ENCODE results near the gene CAMK2B. TPM values are rescaled to one million over a fixed set of nuclear protein-coding genes. Genes with fewer than 3 reads are reported as not detected.

Gene CAMK2B
- total RNA-seq, 1 experiment from 2014 or later = not detected

DNA sequence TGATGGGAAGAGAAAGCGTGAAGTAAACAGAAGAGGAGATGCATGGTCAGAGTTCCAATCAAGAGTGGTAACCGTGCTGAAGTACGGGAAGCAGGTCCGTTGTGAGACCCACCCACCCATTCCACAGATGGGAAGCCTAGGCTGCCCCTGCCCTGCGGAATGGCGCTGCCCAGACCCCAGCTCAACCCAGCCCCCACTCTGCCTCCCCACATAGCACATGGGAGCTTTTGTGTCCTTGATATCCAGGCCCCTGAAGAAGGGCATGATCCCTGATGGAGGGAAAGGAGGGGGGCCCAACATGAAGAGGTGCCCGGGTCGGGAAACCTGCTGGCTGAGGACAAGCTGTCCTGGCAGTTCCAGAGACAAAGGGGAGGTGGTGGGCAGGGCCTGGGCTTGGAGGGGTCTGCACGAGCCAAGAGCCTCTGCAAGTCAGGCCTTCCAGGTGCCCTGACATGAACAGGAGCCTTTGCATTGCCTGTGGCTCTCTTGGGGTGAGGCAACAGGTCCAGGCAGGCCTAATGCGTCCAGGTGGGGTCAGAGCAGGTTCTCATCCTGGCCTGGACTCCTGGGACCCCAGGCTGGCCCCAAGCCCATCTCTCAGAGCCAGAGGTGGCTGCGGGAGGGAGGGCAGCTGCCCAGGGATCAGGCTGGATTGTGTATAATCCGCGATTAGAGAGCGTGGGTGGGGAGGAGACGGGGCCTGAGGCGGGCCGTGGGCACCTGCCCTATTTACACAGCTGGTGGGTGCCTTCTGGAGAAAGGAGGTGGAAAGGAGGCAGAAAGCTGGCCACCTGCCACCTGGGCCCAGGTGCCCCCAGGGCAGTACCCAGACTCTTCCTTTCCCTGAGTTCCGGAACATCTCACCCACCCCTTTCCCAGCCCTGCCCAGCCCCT, 101.1 kb downstream of the CAMK2B start:
- BruUV-seq (replicated peaks) = no TSS peak
- no peaks in the 10 kb centered on the region for H3K9me3 ChIP-seq
- no peaks in the 10 kb centered on the region for H3K27me3 ChIP-seq (replicated peaks; ENCODE audit: control insufficient read depth, insufficient read depth, low read length)

GRCh38 chr7:44223362-44224079, 101.9 kb downstream of the CAMK2B start:
- H3K9me3 Mint-ChIP-seq (ENCODE audit: unreplicated experiment) = no peaks in the 10 kb centered on the region
- no TSS peak for BruUV-seq (replicated peaks)

More for the DNA sequence above, 101.1 kb downstream of the CAMK2B start:
- H3K4me3 Mint-ChIP-seq (ENCODE audit: unreplicated experiment) = no peak overlapping the region
- Histone ChIP-seq H3K36me3 (ENCODE audit: control insufficient read depth, insufficient read depth, low read length) (no peaks in the 10 kb centered on the region), H3K4me1 (no peaks in the 10 kb centered on the region), H3K4me3 (ENCODE audit: low read depth, low read length) (no peak overlapping the region)
- POLR2A ChIA-PET = no interaction called here
- H3K4me1 Mint-ChIP-seq (ENCODE audit: low read depth, unreplicated experiment) = no peaks in the 10 kb centered on the region
- intact Hi-C loops (cut with micrococcal nuclease; ENCODE audit: unreplicated experiment) = no loop called here
- TF ChIP-seq CTCF (IDR thresholded peaks at IDR 0.05; ENCODE audit: insufficient read depth in 1 of 2, low read depth in 1 of 2, low read length in 1 of 2, severe bottlenecking in 1 of 2, unreplicated experiment in 1 of 2) = no peak
- no peaks in the 10 kb centered on the region for H3K9me3 Mint-ChIP-seq (ENCODE audit: unreplicated experiment)
- DNase-seq = no peak
- CTCF ChIA-PET = interaction anchor here (0.6 to 0.8 kb wide), 3 partner anchors 9 to 297 kb away, joined by 3 to 11 read pairs (median 5); no protein-coding TSS in a partner anchor
- no peak overlapping the region for H3K27ac Mint-ChIP-seq (ENCODE audit: unreplicated experiment)
- no peaks in the 10 kb centered on the region for H3K36me3 Mint-ChIP-seq (ENCODE audit: insufficient read depth, unreplicated experiment)
- peaks cover 16% of the 10 kb centered on the region for H3K27me3 Mint-ChIP-seq (ENCODE audit: insufficient read depth, unreplicated experiment)

More at GRCh38 chr7:44223362-44224079, 101.9 kb downstream of the CAMK2B start:
- ChIA-PET POLR2A (no interaction called here), CTCF (no interaction called here)
- no peaks in the 10 kb centered on the region for H3K27me3 ChIP-seq (replicated peaks; ENCODE audit: control insufficient read depth, insufficient read depth, low read length)
- Mint-ChIP-seq H3K4me1 (ENCODE audit: low read depth, unreplicated experiment) (no peaks in the 10 kb centered on the region), H3K27ac (ENCODE audit: unreplicated experiment) (no peak overlapping the region), H3K27me3 (ENCODE audit: insufficient read depth, unreplicated experiment) (peaks cover 16% of the 10 kb centered on the region), H3K36me3 (ENCODE audit: insufficient read depth, unreplicated experiment) (no peaks in the 10 kb centered on the region), H3K4me3 (ENCODE audit: unreplicated experiment) (no peak overlapping the region)
- no peak for DNase-seq
- H3K4me3 ChIP-seq (ENCODE audit: low read depth, low read length) = no peak overlapping the region
- intact Hi-C loops (cut with micrococcal nuclease; ENCODE audit: unreplicated experiment) = no loop called here
- no peaks in the 10 kb centered on the region for H3K36me3 ChIP-seq (ENCODE audit: control insufficient read depth, insufficient read depth, low read length)
- no peak for TF ChIP-seq CTCF (IDR thresholded peaks at IDR 0.05; ENCODE audit: insufficient read depth in 1 of 2, low read depth in 1 of 2, low read length in 1 of 2, severe bottlenecking in 1 of 2, unreplicated experiment in 1 of 2)
- H3K9me3 ChIP-seq = no peaks in the 10 kb centered on the region
- H3K4me1 ChIP-seq = no peaks in the 10 kb centered on the region

Measured in Caco-2 (cell line).